ENCODE results near the gene PRKG1. TPM values are rescaled to one million over a fixed set of nuclear protein-coding genes. Genes with fewer than 3 reads are reported as not detected.

Gene PRKG1
- total RNA-seq, 1 donor from 2014 or later: 26.4 TPM

DNA sequence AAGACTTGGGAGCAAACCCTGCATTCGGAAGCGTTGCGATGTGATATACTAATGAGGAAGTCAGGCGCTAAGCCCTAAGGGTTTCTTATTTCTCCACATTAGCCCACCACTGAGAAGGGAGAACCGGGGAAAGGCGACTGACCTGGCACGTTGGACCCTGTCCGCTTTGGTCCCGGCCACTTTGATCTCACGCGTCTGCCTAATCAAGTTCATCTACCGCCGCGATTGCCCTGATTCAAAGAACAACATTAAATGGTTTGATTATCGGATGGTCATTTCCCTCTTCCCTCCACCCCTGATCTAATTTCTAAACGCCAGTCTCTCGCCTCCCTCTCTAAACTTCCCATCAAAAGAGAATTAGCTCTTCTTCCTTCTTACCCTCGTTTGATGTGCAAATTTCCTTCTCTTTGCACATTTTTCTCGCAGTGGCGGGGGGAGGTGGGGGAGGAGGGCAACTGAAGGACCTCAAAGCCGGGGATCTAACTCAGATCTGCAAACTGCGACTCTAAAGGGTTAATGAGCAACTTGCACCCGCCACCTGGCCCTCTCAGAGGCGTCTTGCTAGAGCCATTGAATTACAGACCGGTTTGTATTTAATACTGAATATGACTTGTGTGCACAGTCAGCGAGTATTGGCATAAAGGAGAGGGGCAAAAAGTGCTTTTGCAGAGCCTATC is 1239.1 kb downstream of the PRKG1 start:
- peak overlapping the region; percentile 57 for H3K4me3 ChIP-seq
- no peaks in the 10 kb centered on the region for H3K9me3 Mint-ChIP-seq
- H3K36me3 ChIP-seq: no peaks in the 10 kb centered on the region
- peaks cover 7% of the 10 kb centered on the region for H4K20me1 ChIP-seq (ENCODE audit: low read depth)
- no peaks in the 10 kb centered on the region for H3K27me3 Mint-ChIP-seq (ENCODE audit: insufficient read depth, low read depth)
- no peak overlapping the region for H2AFZ ChIP-seq (replicated peaks)
- H3K4me1 ChIP-seq: peaks cover 27% of the 10 kb centered on the region
- H3K27ac Mint-ChIP-seq: peak overlapping the region; percentile 42
- TF ChIP-seq EZH2 (IDR thresholded peaks at IDR 0.05) (no peak), EZH2phosphoT487 (IDR thresholded peaks at IDR 0.05) (peak; percentile 48)
- peaks cover 91% of the 10 kb centered on the region for H3K27me3 ChIP-seq
- H3F3A ChIP-seq (ENCODE audit: low read depth): peaks cover 25% of the 10 kb centered on the region
- peaks cover 59% of the 10 kb centered on the region for H3K4me1 Mint-ChIP-seq
- no peaks in the 10 kb centered on the region for H3K9me3 ChIP-seq (ENCODE audit: low read depth)
- H3K27ac ChIP-seq: no peak overlapping the region
- peak overlapping the region; percentile 78 for H3K4me2 ChIP-seq
- peaks cover 5% of the 10 kb centered on the region for H3K79me2 ChIP-seq (ENCODE audit: low read depth)
- peaks cover 9% of the 10 kb centered on the region for H3K36me3 Mint-ChIP-seq
- peak overlapping the region; percentile 87 for H3K4me3 Mint-ChIP-seq
- DNase-seq (ENCODE audit: low spot score): peak; percentile 46
- no peak overlapping the region for H3K9ac ChIP-seq

DNA sequence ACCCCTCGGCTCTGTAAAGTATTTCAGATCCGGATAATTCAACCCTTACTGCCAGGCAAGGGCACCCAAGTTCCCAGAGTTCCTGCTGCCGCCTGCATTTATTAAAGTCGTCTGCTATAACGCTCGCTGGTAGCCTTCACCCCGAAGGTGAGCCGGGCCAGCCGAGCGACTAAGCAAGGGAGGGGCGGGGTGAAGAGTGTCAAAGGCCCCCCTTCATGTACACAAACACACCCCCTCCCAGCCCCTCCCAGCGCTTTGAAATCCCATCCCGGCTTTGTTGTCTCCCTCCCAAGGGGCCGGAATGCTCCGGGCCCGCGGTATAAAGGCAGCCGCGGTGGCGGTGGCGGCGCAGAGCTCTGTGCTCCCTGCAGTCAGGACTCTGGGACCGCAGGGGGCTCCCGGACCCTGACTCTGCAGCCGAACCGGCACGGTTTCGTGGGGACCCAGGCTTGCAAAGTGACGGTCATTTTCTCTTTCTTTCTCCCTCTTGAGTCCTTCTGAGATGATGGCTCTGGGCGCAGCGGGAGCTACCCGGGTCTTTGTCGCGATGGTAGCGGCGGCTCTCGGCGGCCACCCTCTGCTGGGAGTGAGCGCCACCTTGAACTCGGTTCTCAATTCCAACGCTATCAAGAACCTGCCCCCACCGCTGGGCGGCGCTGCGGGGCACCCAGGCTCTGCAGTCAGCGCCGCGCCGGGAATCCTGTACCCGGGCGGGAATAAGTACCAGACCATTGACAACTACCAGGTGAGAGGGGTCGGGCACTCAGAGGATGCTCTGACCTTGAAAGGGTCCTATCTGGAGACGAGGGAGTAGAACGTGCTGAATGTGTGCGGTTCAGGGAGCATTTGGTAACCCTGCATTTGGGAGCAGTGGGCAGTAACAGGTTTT is 1239.9 kb downstream of the PRKG1 start, which contains the start of gene DKK1:
TSS of gene DKK1 (plus strand) at position 349 of the 889 bp plus-strand sequence. CDS start at position 503, 154 bp downstream.
- peak within 1 kb of the TSS; percentile 87 for H3K4me3 Mint-ChIP-seq
- Histone ChIP-seq H2AFZ (replicated peaks) (no peak within 1 kb of the TSS), H3K9ac (no peak within 1 kb of the TSS)

DNA sequence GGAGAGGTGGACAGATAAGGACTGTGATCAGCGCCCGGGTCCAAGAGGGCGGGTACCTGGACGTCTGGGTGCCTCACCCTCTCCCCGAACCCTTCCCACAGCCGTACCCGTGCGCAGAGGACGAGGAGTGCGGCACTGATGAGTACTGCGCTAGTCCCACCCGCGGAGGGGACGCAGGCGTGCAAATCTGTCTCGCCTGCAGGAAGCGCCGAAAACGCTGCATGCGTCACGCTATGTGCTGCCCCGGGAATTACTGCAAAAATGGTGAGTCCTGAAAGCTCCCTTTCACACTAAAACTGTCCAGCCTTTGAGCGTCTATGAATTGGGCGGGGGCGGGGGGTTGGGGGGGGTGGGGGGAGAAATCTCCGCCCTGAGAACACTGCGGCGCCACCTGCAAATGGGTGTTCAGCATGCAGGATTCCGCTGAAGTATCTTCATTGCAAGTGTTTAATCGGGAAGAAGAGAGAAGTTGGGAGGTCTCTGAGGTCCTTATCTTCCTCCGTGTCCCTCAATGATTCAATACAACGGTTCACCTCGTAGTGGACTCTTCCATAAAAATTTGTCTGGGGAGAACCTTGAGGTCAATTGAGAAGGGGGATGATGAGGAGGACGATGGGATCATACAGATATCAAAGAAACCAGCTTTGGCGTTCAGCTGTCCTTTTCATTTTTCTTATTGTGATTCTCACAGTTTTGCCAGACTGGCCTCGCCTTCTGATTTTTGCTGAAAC is 1240.7 kb downstream of the PRKG1 start:
- Histone ChIP-seq H3K27ac (no peak overlapping the region), H3K9me3 (ENCODE audit: low read depth) (no peaks in the 10 kb centered on the region), H2AFZ (replicated peaks) (no peak overlapping the region), H3K36me3 (no peaks in the 10 kb centered on the region), H3K4me2 (peak overlapping the region; percentile 78), H3K79me2 (ENCODE audit: low read depth) (peaks cover 5% of the 10 kb centered on the region), H3F3A (ENCODE audit: low read depth) (peaks cover 9% of the 10 kb centered on the region), H3K4me3 (peak overlapping the region; percentile 57), H3K4me1 (peaks cover 13% of the 10 kb centered on the region), H3K9ac (no peak overlapping the region), H4K20me1 (ENCODE audit: low read depth) (peaks cover under 1% of the 10 kb centered on the region), H3K27me3 (peaks cover 77% of the 10 kb centered on the region)
- Mint-ChIP-seq H3K27me3 (ENCODE audit: insufficient read depth, low read depth) (no peaks in the 10 kb centered on the region), H3K9me3 (no peaks in the 10 kb centered on the region), H3K4me1 (peaks cover 49% of the 10 kb centered on the region), H3K27ac (peak overlapping the region; percentile 67), H3K4me3 (peak overlapping the region; percentile 87), H3K36me3 (peaks cover 9% of the 10 kb centered on the region)
- peak; percentile 46 for DNase-seq (ENCODE audit: low spot score)
- TF ChIP-seq EZH2phosphoT487 (IDR thresholded peaks at IDR 0.05): no peak
- TF ChIP-seq, protein P1, sequence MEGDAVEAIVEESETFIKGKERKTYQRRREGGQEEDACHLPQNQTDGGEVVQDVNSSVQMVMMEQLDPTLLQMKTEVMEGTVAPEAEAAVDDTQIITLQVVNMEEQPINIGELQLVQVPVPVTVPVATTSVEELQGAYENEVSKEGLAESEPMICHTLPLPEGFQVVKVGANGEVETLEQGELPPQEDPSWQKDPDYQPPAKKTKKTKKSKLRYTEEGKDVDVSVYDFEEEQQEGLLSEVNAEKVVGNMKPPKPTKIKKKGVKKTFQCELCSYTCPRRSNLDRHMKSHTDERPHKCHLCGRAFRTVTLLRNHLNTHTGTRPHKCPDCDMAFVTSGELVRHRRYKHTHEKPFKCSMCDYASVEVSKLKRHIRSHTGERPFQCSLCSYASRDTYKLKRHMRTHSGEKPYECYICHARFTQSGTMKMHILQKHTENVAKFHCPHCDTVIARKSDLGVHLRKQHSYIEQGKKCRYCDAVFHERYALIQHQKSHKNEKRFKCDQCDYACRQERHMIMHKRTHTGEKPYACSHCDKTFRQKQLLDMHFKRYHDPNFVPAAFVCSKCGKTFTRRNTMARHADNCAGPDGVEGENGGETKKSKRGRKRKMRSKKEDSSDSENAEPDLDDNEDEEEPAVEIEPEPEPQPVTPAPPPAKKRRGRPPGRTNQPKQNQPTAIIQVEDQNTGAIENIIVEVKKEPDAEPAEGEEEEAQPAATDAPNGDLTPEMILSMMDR (IDR thresholded peaks at IDR 0.05): no peak
- no peak for TF ChIP-seq EZH2 (IDR thresholded peaks at IDR 0.05)

More for the DNA sequence above, 1239.9 kb downstream of the PRKG1 start, which contains the start of gene DKK1:
- Mint-ChIP-seq H3K36me3 (peaks cover 9% of the 10 kb centered on the region), H3K27ac (peak within 1 kb of the TSS; percentile 67), H3K9me3 (no peaks in the 10 kb centered on the region), H3K4me1 (peaks cover 55% of the 10 kb centered on the region), H3K27me3 (ENCODE audit: insufficient read depth, low read depth) (no peaks in the 10 kb centered on the region)
- peak; percentile 87 for DNase-seq (ENCODE audit: low spot score)
- peak within 1 kb of the TSS; percentile 78 for H3K4me2 ChIP-seq
- peaks cover 17% of the 10 kb centered on the region for H3F3A ChIP-seq (ENCODE audit: low read depth)
- peak within 1 kb of the TSS; percentile 57 for H3K4me3 ChIP-seq
- H3K27me3 ChIP-seq: peaks cover 85% of the 10 kb centered on the region
- H3K9me3 ChIP-seq (ENCODE audit: low read depth): no peaks in the 10 kb centered on the region
- no peak within 1 kb of the TSS for H3K27ac ChIP-seq
- peaks cover 5% of the 10 kb centered on the region for H3K79me2 ChIP-seq (ENCODE audit: low read depth)
- peaks cover 21% of the 10 kb centered on the region for H3K4me1 ChIP-seq
- H3K36me3 ChIP-seq: no peaks in the 10 kb centered on the region
- peaks cover 7% of the 10 kb centered on the region for H4K20me1 ChIP-seq (ENCODE audit: low read depth)
- TF ChIP-seq EZH2phosphoT487 (IDR thresholded peaks at IDR 0.05): no peak
- TF ChIP-seq, protein P1 (IDR thresholded peaks at IDR 0.05): peak; percentile 84
